Endothelial cell of umbilical vein (primary cell): ENCODE data around the gene VGLL4. TPM values are rescaled to one million over a fixed set of nuclear protein-coding genes. Genes with fewer than 3 reads are reported as not detected.

Experiments used
- BruUV-seq: library from RNA; stranded (reverse); fragments of 400-500 nt; replicated peaks from 2 replicates; lab custom pipeline; 2021; lab: Mats Ljungman, UMichigan
- CTCF ChIA-PET: fragments of 300-600, 350-600 bp; sonication (Branson Sonifier 250); formaldehyde crosslinking; loops from one replicate; lab custom pipeline; 2021; ENCODE audit warnings: antibody characterized with exemption, inconsistent platforms; lab: Charles Lee
- POLR2A ChIA-PET: fragments of 300-600, 350-600 bp; sonication (Branson Sonifier 250); formaldehyde crosslinking; loops from one replicate; lab custom pipeline; 2021; ENCODE audit warnings: antibody characterized with exemption, inconsistent platforms; lab: Charles Lee
- DNase-seq: peaks from one replicate; pipeline ENCODE4 v3.0.0-alpha.2; 2011; ENCODE audit warnings: low read depth, low spot score
- FAIRE-seq: peaks from 2 replicates; lab custom pipeline; 2011; peaks lifted over from hg19 to GRCh38; lab: Jason Lieb, UNC
- H2AFZ ChIP-seq: 2 replicates; pipeline ENCODE4 v1.6.0; 2012; ENCODE audit warnings: low read depth, low read length, control low read depth, inconsistent platforms
- H3K27ac ChIP-seq: 2 replicates; pipeline ENCODE4 v1.5.1; 2011; ENCODE audit warnings: low read depth, mild to moderate bottlenecking, control low read depth, low read length, moderate library complexity; ENCODE audit not compliant: insufficient read depth
- H3K27me3 ChIP-seq, 2 experiments: 2 replicates each; pipeline versions ENCODE4 v1.6.0 to v1.6.1; 2011; ENCODE audit warnings: low read length in 2 of 2, mixed read lengths in 1 of 2; ENCODE audit not compliant: control insufficient read depth in 2 of 2, insufficient read depth in 2 of 2
- H3K36me3 ChIP-seq, 2 experiments: 2 replicates in 1 of 2; 3 replicates in 1 of 2; pipeline ENCODE4 v1.5.1; 2011; ENCODE audit warnings: low read length in 2 of 2, mild to moderate bottlenecking in 1 of 2, moderate library complexity in 1 of 2; ENCODE audit not compliant: control insufficient read depth in 2 of 2, insufficient read depth in 2 of 2; ENCODE audit errors: extremely low read depth in 1 of 2
- H3K4me1 ChIP-seq: 3 replicates; pipeline ENCODE4 v1.5.1; 2011; ENCODE audit warnings: mild to moderate bottlenecking, low read length; ENCODE audit not compliant: control insufficient read depth, insufficient read depth; ENCODE audit errors: extremely low read depth
- H3K4me2 ChIP-seq: 2 replicates; pipeline ENCODE4 v1.6.1; 2011; ENCODE audit warnings: low read length, control low read depth, mixed read lengths; ENCODE audit not compliant: insufficient read depth
- H3K4me3 ChIP-seq, 3 experiments: fragments of 200-600 bp in 1 of 3; sonication (generic), shearing (Covaris generic) in 1 of 3; replicated peaks in 1 of 3; 2 replicates each; pipeline ENCODE4 v1.5.1; 2011 to 2016; ENCODE audit warnings: control low read depth in 3 of 3, low read length in 3 of 3, mild to moderate bottlenecking in 2 of 3, inconsistent platforms in 1 of 3, low read depth in 1 of 3, moderate library complexity in 1 of 3; ENCODE audit not compliant: insufficient read depth in 1 of 3
- H3K79me2 ChIP-seq: 2 replicates; pipeline ENCODE4 v1.6.0; 2012; ENCODE audit warnings: low read length, inconsistent platforms; ENCODE audit not compliant: control insufficient read depth, insufficient read depth
- H3K9ac ChIP-seq: replicated peaks from 2 replicates; pipeline ENCODE3; 2011; ENCODE audit warnings: low read length, control low read depth; ENCODE audit not compliant: insufficient read depth; ENCODE audit errors: extremely low read depth
- H3K9me1 ChIP-seq: replicated peaks from 3 replicates; pipeline ENCODE4 v1.6.0; 2011; ENCODE audit warnings: mild to moderate bottlenecking, low read length; ENCODE audit not compliant: control insufficient read depth, insufficient read depth; ENCODE audit errors: extremely low read depth
- H3K9me3 ChIP-seq: replicated peaks from 2 replicates; pipeline ENCODE4 v1.5.1; 2012; ENCODE audit warnings: low read length, inconsistent platforms; ENCODE audit not compliant: control insufficient read depth, insufficient read depth
- H4K20me1 ChIP-seq: replicated peaks from 2 replicates; pipeline ENCODE3; 2011; ENCODE audit warnings: mild to moderate bottlenecking, low read length; ENCODE audit not compliant: control insufficient read depth, insufficient read depth; ENCODE audit errors: extremely low read depth
- EZH2 ChIP-seq: IDR thresholded peaks from 2 replicates; pipeline ENCODE4 v1.6.1; 2012; ENCODE audit warnings: borderline replicate concordance, low read depth, mild to moderate bottlenecking, moderate library complexity, low read length, inconsistent platforms; ENCODE audit not compliant: severe bottlenecking
- FOS ChIP-seq: IDR thresholded peaks from 2 replicates; pipeline ENCODE4 v1.6.1; 2011; ENCODE audit warnings: mild to moderate bottlenecking, low read length, moderate library complexity, borderline replicate concordance; ENCODE audit not compliant: insufficient read depth
- GATA2 ChIP-seq: IDR thresholded peaks from 2 replicates; pipeline ENCODE4 v1.7.0; 2011; ENCODE audit warnings: low read depth, mild to moderate bottlenecking, moderate library complexity, mixed read lengths, low read length; ENCODE audit not compliant: insufficient read length, insufficient read depth
- dilution Hi-C: fragments of 300-500 bp; cut with MboI; formaldehyde crosslinking; loops from one replicate; pipeline ENCODE4 v1.15.0; 2019; ENCODE audit warnings: low sequenced_read_pairs; ENCODE audit not compliant: extremely low pct_ligation_motif_present
- intact Hi-C: fragments of 100-400 bp; cut with micrococcal nuclease; formaldehyde crosslinking; loops from one replicate; pipeline ENCODE4 v1.10.0; 2022
- polyA plus RNA-seq, 4 experiments: library from polyadenylated mRNA; depleted of rRNA in 3 of 4; stranded (reverse) in 3 of 4; unstranded in 1 of 4; fragments of >200 nt; gene quantifications; 2 replicates each; pipeline versions ENCODE4 v1.2.1 to v1.2.3, GENCODE V29; 2011 to 2012; ENCODE audit warnings: missing spikeins in 1 of 4
- total RNA-seq: library from RNA; stranded (reverse); gene quantifications from 2 replicates; pipeline ENCODE4 v1.2.3, GENCODE V29; 2021
- TF ChIP-seq, protein P1 (sequence below), 2 donors: IDR thresholded peaks; 1 replicate in 1 of 2; 2 replicates in 1 of 2; pipeline ENCODE4 v1.5.1; 2011; ENCODE audit warnings: low read length in 2 of 2, mild to moderate bottlenecking in 2 of 2, moderate library complexity in 2 of 2, control low read depth in 1 of 2, inconsistent platforms in 1 of 2, low read depth in 1 of 2; ENCODE audit not compliant: insufficient read depth in 1 of 2; ENCODE audit errors: extremely low read depth in 1 of 2
- TF ChIP-seq, protein P2 (sequence below): IDR thresholded peaks from 2 replicates; pipeline ENCODE4 v1.6.1; 2011; ENCODE audit not compliant: insufficient read depth, insufficient read length

Gene VGLL4
- total and polyA plus RNA-seq, 2 donors (not counting 3 experiments of a cell fraction or from before 2014, with no cell fraction given) = 67.0 to 78.9 TPM

- H3K4me1 ChIP-seq = peaks cover 24% of the 10 kb centered on the region
- H3K79me2 ChIP-seq = peaks cover 99% of the 10 kb centered on the region
- ChIA-PET POLR2A (no interaction called here), CTCF (interaction anchor here (5.0 kb wide), 1 partner anchor 9 kb away, joined by 20 read pairs; no protein-coding TSS in a partner anchor)
- H4K20me1 ChIP-seq = peaks cover 19% of the 10 kb centered on the region
- no peak overlapping the region for H3K9ac ChIP-seq
- TF ChIP-seq, protein P1, sequence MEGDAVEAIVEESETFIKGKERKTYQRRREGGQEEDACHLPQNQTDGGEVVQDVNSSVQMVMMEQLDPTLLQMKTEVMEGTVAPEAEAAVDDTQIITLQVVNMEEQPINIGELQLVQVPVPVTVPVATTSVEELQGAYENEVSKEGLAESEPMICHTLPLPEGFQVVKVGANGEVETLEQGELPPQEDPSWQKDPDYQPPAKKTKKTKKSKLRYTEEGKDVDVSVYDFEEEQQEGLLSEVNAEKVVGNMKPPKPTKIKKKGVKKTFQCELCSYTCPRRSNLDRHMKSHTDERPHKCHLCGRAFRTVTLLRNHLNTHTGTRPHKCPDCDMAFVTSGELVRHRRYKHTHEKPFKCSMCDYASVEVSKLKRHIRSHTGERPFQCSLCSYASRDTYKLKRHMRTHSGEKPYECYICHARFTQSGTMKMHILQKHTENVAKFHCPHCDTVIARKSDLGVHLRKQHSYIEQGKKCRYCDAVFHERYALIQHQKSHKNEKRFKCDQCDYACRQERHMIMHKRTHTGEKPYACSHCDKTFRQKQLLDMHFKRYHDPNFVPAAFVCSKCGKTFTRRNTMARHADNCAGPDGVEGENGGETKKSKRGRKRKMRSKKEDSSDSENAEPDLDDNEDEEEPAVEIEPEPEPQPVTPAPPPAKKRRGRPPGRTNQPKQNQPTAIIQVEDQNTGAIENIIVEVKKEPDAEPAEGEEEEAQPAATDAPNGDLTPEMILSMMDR (IDR thresholded peaks at IDR 0.05; ENCODE audit: extremely low read depth in 1 of 2, insufficient read depth in 1 of 2, low read depth in 1 of 2, low read length in 2 of 2) = no peak
- TF ChIP-seq GATA2 = no peak
- no peak for TF ChIP-seq EZH2
- TF ChIP-seq FOS = no peak
- TF ChIP-seq, protein P2, sequence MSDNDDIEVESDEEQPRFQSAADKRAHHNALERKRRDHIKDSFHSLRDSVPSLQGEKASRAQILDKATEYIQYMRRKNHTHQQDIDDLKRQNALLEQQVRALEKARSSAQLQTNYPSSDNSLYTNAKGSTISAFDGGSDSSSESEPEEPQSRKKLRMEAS = no peak
- no peak overlapping the region for H3K4me3 ChIP-seq
- no peak overlapping the region for H3K27ac ChIP-seq
- FAIRE-seq (no peak), DNase-seq (no peak)
- H3K9me1 ChIP-seq = no peaks in the 10 kb centered on the region
- H3K36me3 ChIP-seq = no peaks in the 10 kb centered on the region
- BruUV-seq = no TSS peak
- no peak overlapping the region for H3K4me2 ChIP-seq
- intact Hi-C loops (no loop called here), dilution Hi-C loops (no loop called here)
- no peaks in the 10 kb centered on the region for H3K9me3 ChIP-seq
- H2AFZ ChIP-seq = no peak overlapping the region
- H3K27me3 ChIP-seq = no peaks in the 10 kb centered on the region
Observed at GRCh38 chr3:11616551-11616950, 27.2 kb downstream of the VGLL4 start.
